IPS DF 19.7 (cell line): ENCODE results near the gene RBM39.

Experiments used
- DNase-seq: peaks from one replicate; pipeline ENCODE4 v3.0.0-alpha.2; 2013; ENCODE audit warnings: low read depth, low spot score

The RBM39 gene

GRCh38 chr20:35674921-35675320 is 67.1 kb downstream of the RBM39 start:
- DNase-seq, result no peak

GRCh38 chr20:35673884-35674283 is 68.2 kb downstream of the RBM39 start:
- no peak for DNase-seq

- no peak for DNase-seq
These were observed 72.4 kb downstream of the RBM39 start for GRCh38 chr20:35669681-35670080.

GRCh38 chr20:35669221-35669620 is 72.8 kb downstream of the RBM39 start:
- no peak for DNase-seq

GRCh38 chr20:35665949-35666288 is 76.1 kb downstream of the RBM39 start:
- no peak for DNase-seq

- peak; percentile 88 for DNase-seq
These were observed 77.4 kb downstream of the RBM39 start, which contains the start of the genes CPNE1 and RBM12 for GRCh38 chr20:35664466-35665206. Gene CPNE1, minus strand, starts transcription at chr20:35664900. Its CDS starts 31,977 bp downstream, at chr20:35632923. Gene RBM12, minus strand, starts transcription at chr20:35664900. Its CDS starts 9,578 bp downstream, at chr20:35655322.

- DNase-seq, result no peak
These were observed 78.3 kb downstream of the RBM39 start for GRCh38 chr20:35663516-35664465.

- no peak for DNase-seq
These were observed 79.5 kb downstream of the RBM39 start for GRCh38 chr20:35662551-35662950.

- no peak for DNase-seq
These were observed 80.2 kb downstream of the RBM39 start for GRCh38 chr20:35661908-35662307.

GRCh38 chr20:35661053-35661452 is 81.0 kb downstream of the RBM39 start:
- no peak for DNase-seq

GRCh38 chr20:35660122-35660937 is 81.7 kb downstream of the RBM39 start:
- no peak for DNase-seq

- no peak for DNase-seq
These were observed 84.8 kb downstream of the RBM39 start for GRCh38 chr20:35657271-35657670.

- DNase-seq, result no peak
These were observed 87.6 kb downstream of the RBM39 start for GRCh38 chr20:35654415-35654814.

- no peak for DNase-seq
These were observed 88.2 kb downstream of the RBM39 start for GRCh38 chr20:35653893-35654292.
